ENCODE measurements around the gene C2CD5. TPM values are rescaled to one million over a fixed set of nuclear protein-coding genes. Genes with fewer than 3 reads are reported as not detected.
"Not testable (repeated sequence)": the region's sequence is repeated elsewhere in the genome, so short reads cannot be mapped to it uniquely, and the experiment has no call there.

C2CD5 gene
- total RNA-seq, 1 donor from 2014 or later, result 22.4 TPM

DNA sequence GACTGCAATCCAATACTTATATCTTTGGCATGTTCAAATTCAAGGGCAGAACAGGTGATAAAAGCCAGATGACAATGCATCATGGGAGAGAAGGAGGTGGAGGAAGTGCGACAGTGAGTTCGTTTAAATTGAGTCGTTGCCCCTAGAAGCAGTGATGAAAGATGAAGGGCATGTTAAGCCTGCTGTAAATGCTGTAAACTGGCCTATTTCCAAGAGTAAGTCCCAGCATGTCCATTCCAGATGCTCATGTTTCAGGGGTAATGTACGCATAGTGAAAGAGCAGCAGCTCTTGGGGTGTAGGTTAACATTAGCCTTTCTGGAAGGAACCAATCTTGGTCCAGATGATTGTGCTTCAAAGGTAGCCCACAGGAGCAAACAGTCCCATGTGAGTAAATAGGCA is 97.1 kb downstream of the C2CD5 start:
- no peak for TF ChIP-seq CTCF (IDR thresholded peaks at IDR 0.05; ENCODE audit: unreplicated experiment)
- H3K27ac Mint-ChIP-seq (ENCODE audit: unreplicated experiment), result no peak overlapping the region
- H3K4me1 Mint-ChIP-seq (ENCODE audit: unreplicated experiment), result no peaks in the 10 kb centered on the region
- no peaks in the 10 kb centered on the region for H3K27me3 Mint-ChIP-seq (ENCODE audit: unreplicated experiment)
- no peak overlapping the region for H3K4me3 Mint-ChIP-seq (ENCODE audit: unreplicated experiment)
- H3K36me3 Mint-ChIP-seq (ENCODE audit: low read depth, unreplicated experiment), result no peaks in the 10 kb centered on the region
- no peaks in the 10 kb centered on the region for H3K9me3 Mint-ChIP-seq (ENCODE audit: unreplicated experiment)
- DNase-seq (ENCODE audit: low spot score), result no peak

GRCh38 chr12:22444317-22444665 is 100.1 kb downstream of the C2CD5 start:
- not testable (repeated sequence) for H3K36me3 Mint-ChIP-seq (ENCODE audit: low read depth, unreplicated experiment); DNase-seq (ENCODE audit: low spot score); H3K27ac Mint-ChIP-seq (ENCODE audit: unreplicated experiment); H3K4me1 Mint-ChIP-seq (ENCODE audit: unreplicated experiment); H3K9me3 Mint-ChIP-seq (ENCODE audit: unreplicated experiment); H3K27me3 Mint-ChIP-seq (ENCODE audit: unreplicated experiment); H3K4me3 Mint-ChIP-seq (ENCODE audit: unreplicated experiment)

DNA sequence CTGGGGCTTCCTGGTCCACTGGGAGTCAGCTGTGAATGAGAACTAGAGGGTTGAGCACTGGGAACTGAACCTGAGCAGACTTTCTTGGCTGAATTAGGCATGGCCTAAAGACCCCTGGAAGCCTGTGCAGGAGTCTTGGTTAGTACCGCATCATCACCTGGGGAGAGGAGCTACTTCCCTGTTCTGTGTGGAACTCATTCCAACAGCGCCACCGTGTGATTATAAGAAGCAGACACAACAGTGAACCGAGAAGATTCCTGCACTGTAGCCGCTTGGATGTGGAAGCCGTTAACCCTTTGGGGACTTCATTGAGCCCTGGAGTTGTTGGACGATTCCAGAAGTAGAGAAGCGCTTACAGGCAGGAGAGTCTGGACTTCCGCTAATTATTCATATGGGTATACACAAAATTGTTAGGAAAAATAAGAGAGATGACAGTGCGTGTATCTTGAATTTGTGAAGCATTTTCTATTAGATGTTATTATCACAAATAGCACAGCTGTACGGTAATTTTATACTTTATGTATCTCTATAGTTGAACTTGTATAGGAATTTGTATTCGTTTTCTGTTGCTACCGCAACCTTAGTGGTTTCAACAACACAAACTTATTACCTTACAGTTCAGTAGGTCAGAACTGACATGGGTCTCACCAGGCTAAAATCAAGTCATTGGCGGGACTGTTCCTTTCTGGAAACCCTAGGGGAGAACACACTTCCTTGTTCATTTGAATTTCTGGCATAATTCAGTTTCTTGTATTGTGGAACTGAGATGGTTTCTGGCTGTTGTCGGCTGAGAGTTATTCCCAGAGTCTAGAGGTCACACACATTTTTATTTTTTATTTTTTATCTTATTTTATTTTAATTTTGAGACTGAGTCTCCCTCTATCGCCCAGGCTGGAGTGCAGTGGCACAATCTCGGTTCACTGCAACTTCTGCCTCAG is 100.7 kb downstream of the C2CD5 start:
- TF ChIP-seq CTCF (IDR thresholded peaks at IDR 0.05; ENCODE audit: unreplicated experiment), result peak; percentile 71
- H3K4me3 Mint-ChIP-seq (ENCODE audit: unreplicated experiment), result no peak overlapping the region
- H3K36me3 Mint-ChIP-seq (ENCODE audit: low read depth, unreplicated experiment), result no peaks in the 10 kb centered on the region
- no peak overlapping the region for H3K27ac Mint-ChIP-seq (ENCODE audit: unreplicated experiment)
- no peaks in the 10 kb centered on the region for H3K4me1 Mint-ChIP-seq (ENCODE audit: unreplicated experiment)
- H3K27me3 Mint-ChIP-seq (ENCODE audit: unreplicated experiment), result no peaks in the 10 kb centered on the region
- no peaks in the 10 kb centered on the region for H3K9me3 Mint-ChIP-seq (ENCODE audit: unreplicated experiment)
- DNase-seq (ENCODE audit: low spot score), result peak; percentile 58

GRCh38 chr12:22437031-22437806 is 107.1 kb downstream of the C2CD5 start:
- H3K27ac Mint-ChIP-seq (ENCODE audit: unreplicated experiment), result no peak overlapping the region
- no peak for DNase-seq (ENCODE audit: low spot score)

DNA sequence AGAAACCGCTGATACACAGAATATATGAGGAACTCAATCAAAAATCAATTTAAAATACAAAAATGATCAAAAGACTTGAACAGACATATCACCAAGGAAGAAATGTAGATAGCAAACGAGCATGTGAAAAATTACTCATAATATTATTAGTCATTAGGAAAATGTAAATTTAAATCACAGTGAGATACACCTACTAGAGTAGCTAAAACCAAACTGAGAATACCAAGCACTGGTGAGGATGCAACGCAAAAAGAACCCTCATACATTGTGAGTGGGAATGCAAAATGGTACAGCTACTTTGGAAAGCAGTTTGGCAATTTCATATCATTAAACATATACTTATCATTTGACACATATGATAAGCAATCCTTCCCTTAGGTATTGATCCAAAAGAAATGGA is 108.8 kb downstream of the C2CD5 start:
- H3K36me3 Mint-ChIP-seq (ENCODE audit: low read depth, unreplicated experiment), result no peaks in the 10 kb centered on the region
- no peak for TF ChIP-seq CTCF (IDR thresholded peaks at IDR 0.05; ENCODE audit: unreplicated experiment)
- no peaks in the 10 kb centered on the region for H3K9me3 Mint-ChIP-seq (ENCODE audit: unreplicated experiment)
- H3K27ac Mint-ChIP-seq (ENCODE audit: unreplicated experiment), result no peak overlapping the region
- peaks cover 1% of the 10 kb centered on the region for H3K27me3 Mint-ChIP-seq (ENCODE audit: unreplicated experiment)
- DNase-seq (ENCODE audit: low spot score), result no peak
- H3K4me3 Mint-ChIP-seq (ENCODE audit: unreplicated experiment), result no peak overlapping the region
- no peaks in the 10 kb centered on the region for H3K4me1 Mint-ChIP-seq (ENCODE audit: unreplicated experiment)

More at GRCh38 chr12:22437031-22437806, 107.1 kb downstream of the C2CD5 start:
- TF ChIP-seq CTCF (IDR thresholded peaks at IDR 0.05; ENCODE audit: unreplicated experiment), result no peak
- Mint-ChIP-seq H3K27me3 (ENCODE audit: unreplicated experiment) (peaks cover 1% of the 10 kb centered on the region), H3K36me3 (ENCODE audit: low read depth, unreplicated experiment) (no peaks in the 10 kb centered on the region), H3K4me3 (ENCODE audit: unreplicated experiment) (no peak overlapping the region), H3K4me1 (ENCODE audit: unreplicated experiment) (no peaks in the 10 kb centered on the region), H3K9me3 (ENCODE audit: unreplicated experiment) (no peaks in the 10 kb centered on the region)

Measured in endothelial cell (in vitro differentiated cells).